ENCODE measurements around the gene IL1RAPL1.

DNA sequence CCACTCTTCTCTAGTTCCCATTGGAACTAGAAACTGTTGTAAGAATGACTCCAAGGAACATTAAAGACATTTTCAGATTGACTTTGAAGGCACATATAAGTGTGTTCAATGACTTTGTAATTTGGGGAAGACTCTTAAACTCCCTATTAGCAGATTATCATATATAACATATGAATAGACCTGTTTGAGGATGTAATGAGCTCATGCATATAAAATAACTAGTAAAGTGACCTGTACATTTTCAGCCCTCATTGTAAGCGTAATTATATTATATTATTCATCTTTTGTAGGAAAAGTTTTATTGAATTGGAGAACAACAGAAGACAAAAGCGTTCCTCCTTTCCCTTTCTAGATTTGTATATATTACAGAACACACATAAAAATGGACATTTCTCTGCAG is 455.1 kb downstream of the IL1RAPL1 start:
- TF ChIP-seq POLR2A (conservative IDR thresholded peaks at IDR 0.05) (no peak), KLF10 (CRISPR knock-in tag; IDR thresholded peaks at IDR 0.05) (no peak), YY1 (IDR thresholded peaks at IDR 0.05; ENCODE audit: borderline replicate concordance in 1 of 3, control insufficient read depth in 1 of 3, extremely low read depth in 1 of 3, insufficient read depth in 3 of 3, insufficient read length in 1 of 3, insufficient replicate concordance in 2 of 3, low read depth in 1 of 3, low read length in 2 of 3) (no peak), ZNF274 (IDR thresholded peaks at IDR 0.05; ENCODE audit: borderline replicate concordance, low read depth, low read length) (no peak), MEF2D (tag; conservative IDR thresholded peaks at IDR 0.05; ENCODE audit: low read depth) (no peak), SOX6 (IDR thresholded peaks at IDR 0.05) (no peak), BRCA1 (IDR thresholded peaks at IDR 0.05) (no peak), BRCA1 (CRISPR knock-in tag; IDR thresholded peaks at IDR 0.05) (no peak), SIN3A (IDR thresholded peaks at IDR 0.05; ENCODE audit: borderline replicate concordance in 2 of 2, control insufficient read depth in 1 of 2, low read depth in 2 of 2, low read length in 2 of 2) (no peak)
- TF ChIP-seq, protein P1, sequence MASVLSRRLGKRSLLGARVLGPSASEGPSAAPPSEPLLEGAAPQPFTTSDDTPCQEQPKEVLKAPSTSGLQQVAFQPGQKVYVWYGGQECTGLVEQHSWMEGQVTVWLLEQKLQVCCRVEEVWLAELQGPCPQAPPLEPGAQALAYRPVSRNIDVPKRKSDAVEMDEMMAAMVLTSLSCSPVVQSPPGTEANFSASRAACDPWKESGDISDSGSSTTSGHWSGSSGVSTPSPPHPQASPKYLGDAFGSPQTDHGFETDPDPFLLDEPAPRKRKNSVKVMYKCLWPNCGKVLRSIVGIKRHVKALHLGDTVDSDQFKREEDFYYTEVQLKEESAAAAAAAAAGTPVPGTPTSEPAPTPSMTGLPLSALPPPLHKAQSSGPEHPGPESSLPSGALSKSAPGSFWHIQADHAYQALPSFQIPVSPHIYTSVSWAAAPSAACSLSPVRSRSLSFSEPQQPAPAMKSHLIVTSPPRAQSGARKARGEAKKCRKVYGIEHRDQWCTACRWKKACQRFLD (CRISPR knock-in tag; IDR thresholded peaks at IDR 0.05) = no peak
- TF ChIP-seq, protein P2, sequence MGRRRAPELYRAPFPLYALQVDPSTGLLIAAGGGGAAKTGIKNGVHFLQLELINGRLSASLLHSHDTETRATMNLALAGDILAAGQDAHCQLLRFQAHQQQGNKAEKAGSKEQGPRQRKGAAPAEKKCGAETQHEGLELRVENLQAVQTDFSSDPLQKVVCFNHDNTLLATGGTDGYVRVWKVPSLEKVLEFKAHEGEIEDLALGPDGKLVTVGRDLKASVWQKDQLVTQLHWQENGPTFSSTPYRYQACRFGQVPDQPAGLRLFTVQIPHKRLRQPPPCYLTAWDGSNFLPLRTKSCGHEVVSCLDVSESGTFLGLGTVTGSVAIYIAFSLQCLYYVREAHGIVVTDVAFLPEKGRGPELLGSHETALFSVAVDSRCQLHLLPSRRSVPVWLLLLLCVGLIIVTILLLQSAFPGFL (CRISPR knock-in tag; IDR thresholded peaks at IDR 0.05) = no peak
- TF ChIP-seq, protein P3, sequence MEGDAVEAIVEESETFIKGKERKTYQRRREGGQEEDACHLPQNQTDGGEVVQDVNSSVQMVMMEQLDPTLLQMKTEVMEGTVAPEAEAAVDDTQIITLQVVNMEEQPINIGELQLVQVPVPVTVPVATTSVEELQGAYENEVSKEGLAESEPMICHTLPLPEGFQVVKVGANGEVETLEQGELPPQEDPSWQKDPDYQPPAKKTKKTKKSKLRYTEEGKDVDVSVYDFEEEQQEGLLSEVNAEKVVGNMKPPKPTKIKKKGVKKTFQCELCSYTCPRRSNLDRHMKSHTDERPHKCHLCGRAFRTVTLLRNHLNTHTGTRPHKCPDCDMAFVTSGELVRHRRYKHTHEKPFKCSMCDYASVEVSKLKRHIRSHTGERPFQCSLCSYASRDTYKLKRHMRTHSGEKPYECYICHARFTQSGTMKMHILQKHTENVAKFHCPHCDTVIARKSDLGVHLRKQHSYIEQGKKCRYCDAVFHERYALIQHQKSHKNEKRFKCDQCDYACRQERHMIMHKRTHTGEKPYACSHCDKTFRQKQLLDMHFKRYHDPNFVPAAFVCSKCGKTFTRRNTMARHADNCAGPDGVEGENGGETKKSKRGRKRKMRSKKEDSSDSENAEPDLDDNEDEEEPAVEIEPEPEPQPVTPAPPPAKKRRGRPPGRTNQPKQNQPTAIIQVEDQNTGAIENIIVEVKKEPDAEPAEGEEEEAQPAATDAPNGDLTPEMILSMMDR (IDR thresholded peaks at IDR 0.05 in 2 of 3, conservative IDR thresholded peaks at IDR 0.05 in 1 of 3; ENCODE audit: insufficient read depth in 2 of 3, low read depth in 1 of 3, low read length in 3 of 3) = no peak

Measured in K562 (cell line).